HepG2 (cell line): ENCODE measurements around the gene C4BPA. TPM values are rescaled to one million over a fixed set of nuclear protein-coding genes. Genes with fewer than 3 reads are reported as not detected.

ENCODE experiments used
- ATAC-seq: fragments of 200-7000 bp; cut with Tn5 transposase; 3 replicates; pipeline ENCODE4 v1.9.1; 2020; ENCODE audit warnings: mild to moderate bottlenecking, moderate library complexity
- BruUV-seq: library from RNA; stranded (reverse); fragments of 400-500 nt; replicated peaks from 2 replicates; lab custom pipeline; 2021; lab: Mats Ljungman, UMichigan
- CTCF ChIA-PET: fragments of 300-600 bp; formaldehyde crosslinking; extraction: SDS; loops from one replicate; lab custom pipeline; 2021; ENCODE audit warnings: low total read pairs, inconsistent platforms, low intra/inter-chr PET ratio; lab: Yijun Ruan, JAX
- POLR2A ChIA-PET: fragments of 350-600 bp; sonication (Branson Sonifier 250); formaldehyde crosslinking; loops from one replicate; lab custom pipeline; 2020; ENCODE audit warnings: antibody characterized with exemption, inconsistent platforms; lab: Yijun Ruan, JAX
- DNase-seq: peaks from one replicate; pipeline ENCODE4 v3.0.0-alpha.2; 2015; ENCODE audit warnings: low spot score
- FAIRE-seq: peaks from 3 replicates; lab custom pipeline; 2011; peaks lifted over from hg19 to GRCh38; lab: Jason Lieb, UNC
- H2AFZ ChIP-seq: one replicate; pipeline ENCODE4 v1.6.1; 2011; ENCODE audit warnings: low read length, inconsistent platforms
- H3K27ac ChIP-seq: fragments of 300-600 bp; 3 replicates; pipeline ENCODE4 v1.8.0; 2011; ENCODE audit warnings: mixed run types, mild to moderate bottlenecking, mixed read lengths, low read length, inconsistent platforms; ENCODE audit not compliant: insufficient read depth; ENCODE audit errors: extremely low read length
- H3K27me3 ChIP-seq, 2 experiments: fragments of 200-600 bp in 1 of 2; 2 replicates in 1 of 2; 3 replicates in 1 of 2; pipeline versions ENCODE4 v1.6.0 to v1.8.0; 2011; ENCODE audit warnings: low read length in 2 of 2, mild to moderate bottlenecking in 2 of 2, moderate library complexity in 2 of 2, inconsistent platforms in 1 of 2; ENCODE audit not compliant: insufficient read depth in 2 of 2, control insufficient read depth in 1 of 2
- H3K36me3 ChIP-seq, 2 experiments: fragments of 200-600 bp in 1 of 2; replicated peaks in 1 of 2; 2 replicates in 1 of 2; 3 replicates in 1 of 2; pipeline versions ENCODE4 v1.5.1 to v1.8.0; 2011; ENCODE audit warnings: low read length in 2 of 2, inconsistent platforms in 1 of 2; ENCODE audit not compliant: insufficient read depth in 2 of 2, control insufficient read depth in 1 of 2
- H3K4me1 ChIP-seq: 2 replicates; pipeline ENCODE4 v1.5.1; 2012; ENCODE audit warnings: low read length, inconsistent platforms; ENCODE audit not compliant: insufficient read depth
- H3K4me2 ChIP-seq: 2 replicates; pipeline ENCODE4 v1.6.0; 2011; ENCODE audit warnings: low read depth, low read length, inconsistent platforms
- H3K4me3 ChIP-seq, 3 experiments: fragments of 200-600 bp in 1 of 3; sonication (generic), shearing (Covaris generic) in 1 of 3; replicated peaks in 1 of 3; 2 replicates each; pipeline ENCODE4 v1.5.1; 2011 to 2016; ENCODE audit warnings: low read length in 3 of 3, inconsistent platforms in 2 of 3, low read depth in 2 of 3, mild to moderate bottlenecking in 2 of 3, control low read depth in 1 of 3, mixed read lengths in 1 of 3; ENCODE audit not compliant: insufficient read depth in 1 of 3
- H3K79me2 ChIP-seq: one replicate; pipeline ENCODE4 v1.6.1; 2011; ENCODE audit warnings: low read length, inconsistent platforms; ENCODE audit not compliant: insufficient read depth
- H3K9ac ChIP-seq: 2 replicates; pipeline ENCODE4 v1.6.0; 2011; ENCODE audit warnings: mild to moderate bottlenecking, low read depth, low read length, inconsistent platforms; ENCODE audit not compliant: insufficient read depth
- H3K9me3 ChIP-seq: 2 replicates; pipeline ENCODE4 v1.5.1; 2012; ENCODE audit warnings: mild to moderate bottlenecking, low read length
- H4K20me1 ChIP-seq: 2 replicates; pipeline ENCODE4 v1.6.0; 2011; ENCODE audit warnings: inconsistent platforms, mild to moderate bottlenecking, low read length, moderate library complexity; ENCODE audit not compliant: insufficient read depth
- ELF3 ChIP-seq: IDR thresholded peaks from 2 replicates; pipeline ENCODE4 v1.6.1; 2016; ENCODE audit warnings: missing genetic modification reagents, missing compliant biosample characterization
- ELK4 ChIP-seq: sonication (generic); formaldehyde crosslinking; IDR thresholded peaks from 2 replicates; pipeline ENCODE4 v1.9.0; 2021; ENCODE audit warnings: missing genetic modification reagents, borderline replicate concordance
- ETS1 ChIP-seq: sonication (generic); formaldehyde crosslinking; IDR thresholded peaks from 2 replicates; pipeline ENCODE4 v1.4.0; 2020; ENCODE audit warnings: missing genetic modification reagents
- FOXA3 ChIP-seq: IDR thresholded peaks from 2 replicates; pipeline ENCODE4 v1.6.1; 2016; ENCODE audit warnings: missing genetic modification reagents, missing compliant biosample characterization
- FOXC1 ChIP-seq: sonication (generic); formaldehyde crosslinking; IDR thresholded peaks from 2 replicates; pipeline ENCODE4 v1.8.0; 2022; ENCODE audit warnings: mild to moderate bottlenecking, missing genetic modification reagents, borderline replicate concordance
- FUBP1 ChIP-seq: sonication (generic); formaldehyde crosslinking; IDR thresholded peaks from 2 replicates; pipeline ENCODE4 v1.5.1; 2020; ENCODE audit warnings: missing genetic modification reagents, mild to moderate bottlenecking, borderline replicate concordance
- JUND ChIP-seq: sonication (generic); formaldehyde crosslinking; IDR thresholded peaks from 2 replicates; pipeline ENCODE4 v1.8.0; 2022; ENCODE audit warnings: mild to moderate bottlenecking, missing genetic modification reagents
- MEF2D ChIP-seq: sonication (generic); formaldehyde crosslinking; IDR thresholded peaks from 2 replicates; pipeline ENCODE4 v1.5.1; 2020; ENCODE audit warnings: mild to moderate bottlenecking, missing genetic modification reagents
- PHF8 ChIP-seq: sonication (generic); formaldehyde crosslinking; IDR thresholded peaks from 2 replicates; pipeline ENCODE4 v1.5.0; 2020; ENCODE audit warnings: missing genetic modification reagents
- PRPF4 ChIP-seq: fragments of 200-400 bp; formaldehyde crosslinking; IDR thresholded peaks from 2 replicates; pipeline ENCODE4 v1.6.1; 2016; ENCODE audit warnings: low read length, low read depth; ENCODE audit not compliant: poor library complexity, severe bottlenecking
- RFX3 ChIP-seq: IDR thresholded peaks from 2 replicates; pipeline ENCODE4 v1.6.1; 2016; ENCODE audit warnings: missing biosample characterization, missing genetic modification reagents
- SMARCE1 ChIP-seq: fragments of 450-650 bp; IDR thresholded peaks from 2 replicates; pipeline ENCODE4 v1.6.1; 2017; ENCODE audit warnings: borderline replicate concordance
- SOX13 ChIP-seq, 3 experiments: fragments of 450-650 bp in 1 of 3; sonication (generic) in 1 of 3; formaldehyde crosslinking in 1 of 3; IDR thresholded peaks in 2 of 3; conservative IDR thresholded peaks in 1 of 3; 2 replicates each; pipeline versions ENCODE4 v1.5.0 to v1.6.1; 2016 to 2020; ENCODE audit warnings: antibody characterized with exemption in 1 of 3, mild to moderate bottlenecking in 1 of 3, missing compliant biosample characterization in 1 of 3, missing genetic modification reagents in 1 of 3, moderate library complexity in 1 of 3
- TEAD3 ChIP-seq: optimal IDR thresholded peaks from 2 replicates; pipeline ENCODE3; 2016; ENCODE audit warnings: borderline replicate concordance
- ZBTB42 ChIP-seq: sonication (generic); formaldehyde crosslinking; IDR thresholded peaks from 2 replicates; pipeline ENCODE4 v1.5.0; 2020; ENCODE audit warnings: mild to moderate bottlenecking, missing genetic modification reagents
- ZNF546 ChIP-seq: sonication (generic); formaldehyde crosslinking; conservative IDR thresholded peaks from 2 replicates; pipeline ENCODE4 v1.8.1; 2023; ENCODE audit warnings: mild to moderate bottlenecking, missing genetic modification reagents
- ZNF883 ChIP-seq: sonication (generic); formaldehyde crosslinking; IDR thresholded peaks from 2 replicates; pipeline ENCODE4 v1.5.1; 2020; ENCODE audit warnings: mild to moderate bottlenecking, missing genetic modification reagents; ENCODE audit errors: not compliant biosample characterization
- WGBS: methylation state at CpG from one replicate; pipeline ENCODE4 v1.1.6; 2017; ENCODE audit warnings: low lambda C conversion rate; 5-methylcytosine and 5-hydroxymethylcytosine counted together
- in situ Hi-C: cut with HindIII; loops from 2 replicates; pipeline ENCODE4 v1.10.0; 2017; ENCODE audit warnings: low pct_unique_long_range_greater_than_20kb; ENCODE audit not compliant: extremely low pct_ligation_motif_present
- intact Hi-C: fragments of 100-400 bp; cut with micrococcal nuclease; formaldehyde crosslinking; loops from one replicate; pipeline ENCODE4 v1.10.0; 2022; ENCODE audit not compliant: unreplicated experiment
- polyA plus RNA-seq, 8 experiments: library from polyadenylated mRNA; depleted of rRNA in 3 of 8; stranded (reverse) in 7 of 8; unstranded in 1 of 8; fragments of >200 nt; fragmentation: Illumina TruSeq in 4 of 8; extraction: Trizol in 4 of 8; gene quantifications; 2 replicates each; pipeline versions ENCODE4 v1.2.1 to v1.2.3, GENCODE V29; 2011 to 2016; ENCODE audit warnings: low read depth in 4 of 8, missing spikeins in 1 of 8, mixed read lengths in 1 of 8; ENCODE audit not compliant: insufficient read depth in 1 of 8
- total RNA-seq, 5 experiments: library from RNA; depleted of rRNA; stranded (reverse); fragments of >200 nt; fragmentation: Illumina TruSeq; extraction: Trizol; gene quantifications; 2 replicates each; pipeline ENCODE4 v1.2.3, GENCODE V29; 2016; ENCODE audit warnings: low read depth in 1 of 5

C4BPA gene
- total and polyA plus RNA-seq, 2 of the 13 experiments (the other 11 are each of a cell fraction or from before 2014, with no cell fraction given), result 32.1 to 60.1 TPM

GRCh38 chr1:207077470-207078377, 26.3 kb upstream of the C4BPA start:
- H3K4me1 ChIP-seq, result 0 out of 2 replicates have a peak, but pooled peaks cover 6% of the 10 kb centered on the region
- H2AFZ ChIP-seq, result no peak overlapping the region
- ChIA-PET CTCF (interaction anchor here (1.4 to 2.5 kb wide), 4 partner anchors 28 to 328 kb away, joined by 4 to 14 read pairs (median 8); partner anchors contain the start of gene YOD1), POLR2A (interaction anchor here (0.9 kb wide), 1 partner anchor 25 kb away, joined by 3 read pairs; the partner anchor contains the start of gene PFKFB2)
- H3K27ac ChIP-seq, result no peak overlapping the region
- H3K27me3 ChIP-seq, result no peaks in the 10 kb centered on the region
- FAIRE-seq, result peak; percentile 92
- peak; percentile 71 for DNase-seq
- peak; percentile 88 for ATAC-seq
- no TSS peak for BruUV-seq
- no peaks in the 10 kb centered on the region for H3K9me3 ChIP-seq
- no peak overlapping the region for H3K4me2 ChIP-seq
- H3K36me3 ChIP-seq, result 0 out of 5 replicates have a peak, but pooled peaks cover 0 to 2% of the 10 kb centered on the region in 2 experiments
- no peak overlapping the region for H3K9ac ChIP-seq
- H4K20me1 ChIP-seq, result no peaks in the 10 kb centered on the region
- 50% methylated on average over 6 of the region's 6 CpGs for WGBS
- H3K4me3 ChIP-seq, result no peak overlapping the region
- intact Hi-C loops (loop anchor here (1.0 to 10.0 kb wide), 4 partner anchors 27 to 343 kb away; no protein-coding TSS in a partner anchor), in situ Hi-C loops (loop anchor here (10.0 kb wide), 1 partner anchor 143 kb away; no protein-coding TSS in a partner anchor)
- no peaks in the 10 kb centered on the region for H3K79me2 ChIP-seq
- TF ChIP-seq FOXC1 (CRISPR knock-in tag) (no peak), ZBTB42 (CRISPR knock-in tag) (no peak), FOXA3 (CRISPR knock-in tag) (0 out of 2 replicates have a peak, but pooled peaks have one; percentile 6), PHF8 (CRISPR knock-in tag) (no peak), ZNF883 (CRISPR knock-in tag) (no peak), TEAD3 (CRISPR knock-in tag) (peak; percentile 10), PRPF4 (no peak), SOX13 (IDR thresholded peaks at IDR 0.05) (no peak), SOX13 (CRISPR knock-in tag; conservative IDR thresholded peaks at IDR 0.05 in 1 of 2, IDR thresholded peaks at IDR 0.05 in 1 of 2) (peak in 1 of 2 experiments; percentile 14; a peak in 1 of 4 replicates), MEF2D (CRISPR knock-in tag) (no peak), FUBP1 (CRISPR knock-in tag) (no peak), ELK4 (CRISPR knock-in tag) (no peak), ELF3 (CRISPR knock-in tag) (0 out of 2 replicates have a peak, but pooled peaks have one; percentile 23), JUND (CRISPR knock-in tag) (no peak), RFX3 (CRISPR knock-in tag) (no peak), ETS1 (CRISPR knock-in tag) (no peak), SMARCE1 (no peak), ZNF546 (CRISPR knock-in tag) (no peak)
